Type B pancreatic cell (in vitro differentiated cells): ENCODE measurements around the gene INKA1. TPM values are rescaled to one million over a fixed set of nuclear protein-coding genes. Genes with fewer than 3 reads are reported as not detected.

ENCODE experiments used
- DNase-seq: peaks from one replicate; pipeline ENCODE4 v3.0.0; 2021; ENCODE audit warnings: mixed read lengths; ENCODE audit not compliant: unreplicated experiment; ENCODE audit errors: extremely low spot score
- H3K27ac Mint-ChIP-seq: 2 replicates; pipeline ENCODE4 v1.8.0; 2021; ENCODE audit warnings: mild to moderate bottlenecking, mixed read lengths
- H3K27me3 Mint-ChIP-seq: 2 replicates; pipeline ENCODE4 v1.8.0; 2021; ENCODE audit warnings: mixed read lengths
- H3K36me3 Mint-ChIP-seq: 2 replicates; pipeline ENCODE4 v1.8.0; 2021; ENCODE audit warnings: mixed read lengths
- H3K4me1 Mint-ChIP-seq: one replicate; pipeline ENCODE4 v1.8.0; 2021; ENCODE audit warnings: mixed read lengths; ENCODE audit not compliant: unreplicated experiment
- H3K4me3 Mint-ChIP-seq: 2 replicates; pipeline ENCODE4 v1.8.0; 2021; ENCODE audit warnings: mild to moderate bottlenecking, mixed read lengths
- H3K9me3 Mint-ChIP-seq: 2 replicates; pipeline ENCODE4 v1.8.0; 2021; ENCODE audit warnings: mixed read lengths
- total RNA-seq: library from RNA; stranded (reverse); gene quantifications from 2 replicates; pipeline ENCODE4 v1.2.1, GENCODE V29; 2021; ENCODE audit warnings: low replicate concordance
- TF ChIP-seq, protein P1 (sequence below): fragments of 200-600 bp; sonication (generic); conservative IDR thresholded peaks from 2 replicates; pipeline ENCODE4 v1.5.0; 2021; ENCODE audit warnings: antibody characterized with exemption, mild to moderate bottlenecking

Gene INKA1
- total RNA-seq, 1 donor from 2014 or later, result 6.7 TPM

DNA sequence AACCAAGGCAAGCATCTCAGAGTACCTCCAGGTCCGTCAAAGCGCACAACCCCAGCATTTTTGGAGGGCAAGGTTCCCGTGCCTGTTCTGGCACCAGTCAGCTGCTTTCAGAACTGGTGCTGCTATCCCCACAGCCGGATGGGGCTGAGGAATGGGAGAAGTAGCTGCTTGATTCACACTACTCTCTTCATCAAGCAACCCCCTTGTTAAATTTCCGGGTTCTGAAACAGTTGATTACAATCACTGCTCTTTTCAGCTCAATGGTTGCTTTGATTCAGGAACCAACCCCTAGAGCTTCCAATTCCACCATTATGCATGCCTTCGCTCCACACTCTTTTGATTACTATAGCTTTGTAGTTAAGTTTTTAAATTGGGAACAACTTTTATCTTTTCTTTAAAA lies 23.0 kb downstream of the INKA1 start:
- no peak for DNase-seq
- Mint-ChIP-seq H3K4me1 (no peaks in the 10 kb centered on the region), H3K9me3 (no peaks in the 10 kb centered on the region), H3K36me3 (no peaks in the 10 kb centered on the region), H3K4me3 (no peak overlapping the region), H3K27ac (no peak overlapping the region), H3K27me3 (no peaks in the 10 kb centered on the region)
- TF ChIP-seq, protein P1, sequence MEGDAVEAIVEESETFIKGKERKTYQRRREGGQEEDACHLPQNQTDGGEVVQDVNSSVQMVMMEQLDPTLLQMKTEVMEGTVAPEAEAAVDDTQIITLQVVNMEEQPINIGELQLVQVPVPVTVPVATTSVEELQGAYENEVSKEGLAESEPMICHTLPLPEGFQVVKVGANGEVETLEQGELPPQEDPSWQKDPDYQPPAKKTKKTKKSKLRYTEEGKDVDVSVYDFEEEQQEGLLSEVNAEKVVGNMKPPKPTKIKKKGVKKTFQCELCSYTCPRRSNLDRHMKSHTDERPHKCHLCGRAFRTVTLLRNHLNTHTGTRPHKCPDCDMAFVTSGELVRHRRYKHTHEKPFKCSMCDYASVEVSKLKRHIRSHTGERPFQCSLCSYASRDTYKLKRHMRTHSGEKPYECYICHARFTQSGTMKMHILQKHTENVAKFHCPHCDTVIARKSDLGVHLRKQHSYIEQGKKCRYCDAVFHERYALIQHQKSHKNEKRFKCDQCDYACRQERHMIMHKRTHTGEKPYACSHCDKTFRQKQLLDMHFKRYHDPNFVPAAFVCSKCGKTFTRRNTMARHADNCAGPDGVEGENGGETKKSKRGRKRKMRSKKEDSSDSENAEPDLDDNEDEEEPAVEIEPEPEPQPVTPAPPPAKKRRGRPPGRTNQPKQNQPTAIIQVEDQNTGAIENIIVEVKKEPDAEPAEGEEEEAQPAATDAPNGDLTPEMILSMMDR, result no peak

GRCh38 chr3:49831341-49831740 lies 28.3 kb downstream of the INKA1 start:
- no peaks in the 10 kb centered on the region for H3K9me3 Mint-ChIP-seq
- no peak overlapping the region for H3K27ac Mint-ChIP-seq
- no peaks in the 10 kb centered on the region for H3K27me3 Mint-ChIP-seq
- no peak overlapping the region for H3K4me3 Mint-ChIP-seq
- DNase-seq, result no peak
- H3K4me1 Mint-ChIP-seq, result no peaks in the 10 kb centered on the region
- H3K36me3 Mint-ChIP-seq, result peaks cover 5% of the 10 kb centered on the region
- TF ChIP-seq, protein P1, result no peak

GRCh38 chr3:49839193-49839809 lies 36.2 kb downstream of the INKA1 start:
- Mint-ChIP-seq H3K4me3 (no peak overlapping the region), H3K36me3 (peaks cover 12% of the 10 kb centered on the region), H3K27me3 (no peaks in the 10 kb centered on the region), H3K4me1 (peaks cover 13% of the 10 kb centered on the region), H3K27ac (peak overlapping the region; percentile 22), H3K9me3 (no peaks in the 10 kb centered on the region)
- no peak for DNase-seq
- TF ChIP-seq, protein P1, result peak; percentile 96

DNA sequence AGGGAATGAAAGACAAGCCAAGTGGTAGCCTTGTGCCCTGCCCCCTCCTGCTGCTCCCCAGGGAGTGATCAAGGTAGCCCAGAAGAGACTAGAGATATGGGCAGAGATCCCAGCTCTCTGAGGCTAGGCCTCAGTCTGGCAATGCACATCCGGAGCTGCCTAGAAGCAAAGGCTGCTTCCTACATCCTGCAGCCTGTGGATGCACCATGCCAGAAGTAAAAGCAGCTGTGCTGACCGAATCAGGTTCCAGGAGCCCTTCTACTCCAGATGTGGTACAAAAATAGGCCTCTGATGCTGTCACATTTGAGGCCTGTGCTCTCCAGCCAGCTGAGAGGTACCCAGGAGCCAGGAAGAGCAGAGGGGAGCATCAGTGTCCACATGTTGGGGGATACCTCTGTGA lies 37.3 kb downstream of the INKA1 start:
- Mint-ChIP-seq H3K27me3 (no peaks in the 10 kb centered on the region), H3K9me3 (no peaks in the 10 kb centered on the region), H3K27ac (no peak overlapping the region), H3K4me3 (no peak overlapping the region), H3K36me3 (peaks cover 7% of the 10 kb centered on the region), H3K4me1 (peaks cover 13% of the 10 kb centered on the region)
- no peak for DNase-seq
- TF ChIP-seq, protein P1, result no peak

DNA sequence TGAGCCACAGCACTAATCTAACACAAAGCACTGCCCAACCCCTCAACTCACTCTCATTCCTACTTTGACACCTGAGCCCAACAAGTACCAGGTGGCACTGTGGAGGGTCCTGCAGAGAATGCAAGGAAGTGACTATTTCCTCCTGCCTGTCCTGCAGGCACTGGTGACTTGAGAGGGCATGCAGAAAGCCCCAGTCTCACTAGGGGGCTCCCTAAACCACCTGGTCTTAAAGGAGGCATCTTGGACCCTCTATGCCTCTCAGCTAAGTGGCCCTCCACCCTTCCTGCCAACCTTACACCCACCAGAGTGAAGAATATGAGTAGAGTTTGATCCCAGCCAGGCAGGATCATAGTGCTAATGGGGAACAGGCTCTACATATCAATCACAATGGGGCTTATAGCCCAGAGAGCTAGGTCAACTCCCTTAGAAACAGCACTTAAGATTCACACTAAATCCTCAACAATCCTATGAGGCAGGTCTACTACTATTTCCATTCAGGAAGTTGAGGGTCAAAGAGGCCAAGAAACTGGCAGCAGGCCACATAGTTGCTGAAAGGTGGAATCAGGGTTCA lies 38.1 kb downstream of the INKA1 start:
- Mint-ChIP-seq H3K36me3 (peaks cover 7% of the 10 kb centered on the region), H3K27ac (no peak overlapping the region), H3K4me3 (no peak overlapping the region), H3K9me3 (no peaks in the 10 kb centered on the region), H3K27me3 (no peaks in the 10 kb centered on the region), H3K4me1 (peaks cover 13% of the 10 kb centered on the region)
- TF ChIP-seq, protein P1, result peak; percentile 62
- no peak for DNase-seq
